HCT116 (cell line): ENCODE data around the gene HERC2. TPM values are rescaled to one million over a fixed set of nuclear protein-coding genes. Genes with fewer than 3 reads are reported as not detected.
"Not testable (repeated sequence)": the region's sequence is repeated elsewhere in the genome, so short reads cannot be mapped to it uniquely, and the experiment has no call there.

Source experiments
- ATAC-seq: fragments of 200-7000 bp; cut with Tn5 transposase; 2 replicates; pipeline ENCODE4 v1.9.1; 2020; ENCODE audit warnings: mild to moderate bottlenecking, moderate library complexity
- BruUV-seq: library from RNA; stranded (reverse); fragments of 400-500 nt; replicated peaks from 2 replicates; lab custom pipeline; 2021; lab: Mats Ljungman, UMichigan
- CTCF ChIA-PET: fragments of 300-600 bp; sonication (Branson Sonifier 250); formaldehyde crosslinking; loops from one replicate; lab custom pipeline; 2021; ENCODE audit warnings: antibody characterized with exemption; lab: Charles Lee
- POLR2A ChIA-PET: fragments of 300-600, 350-600 bp; sonication (Branson Sonifier 250); formaldehyde crosslinking; loops from one replicate; lab custom pipeline; 2021; ENCODE audit warnings: antibody characterized with exemption; lab: Charles Lee
- RAD21 ChIA-PET, 2 experiments: fragments of 300-600 bp; sonication (Branson Sonifier 250); formaldehyde crosslinking; loops; one replicate each; lab custom pipeline; 2023; ENCODE audit warnings: low total read pairs in 2 of 2; ENCODE audit not compliant: uncharacterized antibody in 2 of 2, unreplicated experiment in 2 of 2, low non-redundant PET in 1 of 2; lab: Charles Lee
- DNase-seq: peaks from one replicate; pipeline ENCODE4 v3.0.0-alpha.2; 2010; ENCODE audit warnings: low read depth, low spot score
- H2AFZ ChIP-seq: fragments of 200-600 bp; shearing (Covaris generic), sonication (generic); 2 replicates; pipeline ENCODE4 v1.6.1; 2017; ENCODE audit warnings: low read depth, mixed run types, mixed read lengths, antibody characterized with exemption, low read length; ENCODE audit not compliant: poor library complexity, severe bottlenecking
- H3K27ac ChIP-seq: 2 replicates; pipeline ENCODE4 v1.5.1; 2012; ENCODE audit warnings: low read depth, low read length
- H3K27me3 ChIP-seq: fragments of 200-600 bp; sonication (generic); 2 replicates; pipeline ENCODE4 v1.6.1; 2016; ENCODE audit warnings: mixed run types, low read length, mixed read lengths; ENCODE audit not compliant: insufficient read depth
- H3K36me3 ChIP-seq, 2 experiments: fragments of 200-500 bp in 1 of 2; fragments of 200-600 bp in 1 of 2; sonication (Bioruptor generic) in 1 of 2; sonication (generic) in 1 of 2; 2 replicates each; pipeline versions ENCODE4 v1.5.1 to v1.6.1; 2014 to 2016; ENCODE audit warnings: low read length in 2 of 2, inconsistent platforms in 1 of 2, mixed read lengths in 1 of 2, mixed run types in 1 of 2; ENCODE audit not compliant: insufficient read depth in 2 of 2, control insufficient read depth in 1 of 2
- H3K4me1 ChIP-seq, 2 experiments: fragments of 200-600 bp in 1 of 2; sonication (generic) in 1 of 2; 2 replicates each; pipeline versions ENCODE4 v1.5.1 to v1.6.1; 2012 to 2017; ENCODE audit warnings: low read length in 2 of 2, inconsistent platforms in 1 of 2, mild to moderate bottlenecking in 1 of 2, mixed read lengths in 1 of 2, mixed run types in 1 of 2, moderate library complexity in 1 of 2; ENCODE audit not compliant: insufficient read depth in 2 of 2, control insufficient read depth in 1 of 2
- H3K4me2 ChIP-seq: fragments of 200-600 bp; sonication (generic); 2 replicates; pipeline ENCODE4 v1.6.1; 2017; ENCODE audit warnings: mixed run types, low read length, mixed read lengths
- H3K4me3 ChIP-seq, 2 experiments: fragments of 200-600 bp in 1 of 2; sonication (generic) in 1 of 2; replicated peaks in 1 of 2; 2 replicates each; pipeline ENCODE4 v1.5.1; 2011 to 2016; ENCODE audit warnings: low read length in 2 of 2, control low read depth in 1 of 2, low read depth in 1 of 2, mild to moderate bottlenecking in 1 of 2, mixed read lengths in 1 of 2, mixed run types in 1 of 2
- H3K79me2 ChIP-seq: fragments of 200-600 bp; sonication (generic); 2 replicates; pipeline ENCODE4 v1.6.1; 2017; ENCODE audit warnings: mild to moderate bottlenecking, mixed run types, low read length, moderate library complexity, mixed read lengths; ENCODE audit not compliant: insufficient read depth
- H3K9ac ChIP-seq: fragments of 200-600 bp; sonication (generic); 2 replicates; pipeline ENCODE4 v1.6.1; 2016; ENCODE audit warnings: low read length, mixed read lengths
- H3K9me2 ChIP-seq: fragments of 200-600 bp; sonication (generic), shearing (Covaris generic); 2 replicates; pipeline ENCODE4 v1.6.1; 2017; ENCODE audit warnings: mixed run types, mild to moderate bottlenecking, moderate library complexity; ENCODE audit not compliant: insufficient read depth
- H3K9me3 ChIP-seq, 2 experiments: fragments of 200-500 bp in 1 of 2; fragments of 200-600 bp in 1 of 2; sonication (Bioruptor generic) in 1 of 2; sonication (generic) in 1 of 2; 2 replicates each; pipeline ENCODE4 v1.6.1; 2014 to 2017; ENCODE audit warnings: low read length in 2 of 2, mixed read lengths in 2 of 2, inconsistent platforms in 1 of 2, low read depth in 1 of 2, mild to moderate bottlenecking in 1 of 2, mixed run types in 1 of 2, moderate library complexity in 1 of 2; ENCODE audit not compliant: control insufficient read depth in 1 of 2, insufficient read depth in 1 of 2
- H4K20me1 ChIP-seq: fragments of 200-600 bp; sonication (generic), shearing (Covaris generic); 2 replicates; pipeline ENCODE4 v1.6.1; 2017; ENCODE audit warnings: mixed run types, mild to moderate bottlenecking, moderate library complexity; ENCODE audit not compliant: insufficient read depth
- intact Hi-C: fragments of 100-400 bp; cut with micrococcal nuclease; formaldehyde crosslinking; loops from 2 replicates; pipeline ENCODE4 v1.10.0; 2022
- total RNA-seq: library from RNA; stranded (reverse); gene quantifications from one replicate; pipeline ENCODE4 v1.2.1, GENCODE V29; 2021; ENCODE audit not compliant: unreplicated experiment

HERC2 gene
- total RNA-seq, 1 experiment from 2014 or later: 55.5 TPM

- H3K9me2 ChIP-seq, H3K4me3 ChIP-seq, H3K4me1 ChIP-seq, H3K9me3 ChIP-seq, intact Hi-C loops, H2AFZ ChIP-seq, RAD21 ChIA-PET, BruUV-seq, H3K9ac ChIP-seq, POLR2A ChIA-PET, DNase-seq, H3K27me3 ChIP-seq, H3K4me2 ChIP-seq, H3K27ac ChIP-seq, ATAC-seq, CTCF ChIA-PET, H4K20me1 ChIP-seq, H3K36me3 ChIP-seq: not testable (repeated sequence)
- peaks cover 43% of the 10 kb centered on the region for H3K79me2 ChIP-seq
Measured at GRCh38 chr15:28316958-28317357, 5.0 kb downstream of the HERC2 start.

GRCh38 chr15:28310454-28310853 lies 11.5 kb downstream of the HERC2 start:
- intact Hi-C loops, H3K4me2 ChIP-seq, H3K27ac ChIP-seq, H3K27me3 ChIP-seq, DNase-seq, POLR2A ChIA-PET, H4K20me1 ChIP-seq, H3K4me3 ChIP-seq, CTCF ChIA-PET, H3K9ac ChIP-seq, H3K9me2 ChIP-seq, H3K9me3 ChIP-seq, RAD21 ChIA-PET, H2AFZ ChIP-seq, ATAC-seq, BruUV-seq, H3K4me1 ChIP-seq, H3K36me3 ChIP-seq: not testable (repeated sequence)
- peaks cover 13% of the 10 kb centered on the region for H3K79me2 ChIP-seq

- DNase-seq, H3K9me2 ChIP-seq, H3K9ac ChIP-seq, intact Hi-C loops, H3K4me2 ChIP-seq, BruUV-seq, H3K4me3 ChIP-seq, H3K27ac ChIP-seq, H3K27me3 ChIP-seq, H4K20me1 ChIP-seq, RAD21 ChIA-PET, H3K4me1 ChIP-seq, ATAC-seq, H3K79me2 ChIP-seq, H3K36me3 ChIP-seq, H2AFZ ChIP-seq, CTCF ChIA-PET, H3K9me3 ChIP-seq, POLR2A ChIA-PET: not testable (repeated sequence)
Measured at GRCh38 chr15:28308718-28309117, 13.3 kb downstream of the HERC2 start.

GRCh38 chr15:28305700-28306099 lies 16.3 kb downstream of the HERC2 start:
- RAD21 ChIA-PET, POLR2A ChIA-PET, H3K4me2 ChIP-seq, H2AFZ ChIP-seq, H3K9me2 ChIP-seq, BruUV-seq, CTCF ChIA-PET, H3K9ac ChIP-seq, H3K79me2 ChIP-seq, H4K20me1 ChIP-seq, intact Hi-C loops, H3K9me3 ChIP-seq, H3K4me3 ChIP-seq, H3K36me3 ChIP-seq, H3K27me3 ChIP-seq, H3K27ac ChIP-seq, H3K4me1 ChIP-seq, DNase-seq, ATAC-seq: not testable (repeated sequence)
